Stimulated activated CD4-positive, alpha-beta T cell treated with anti-CD3 and anti-CD28 coated beads, Interleukin-15, amount 100 ng/mL, for 24 hours (primary cell): ENCODE measurements around the gene SLCO2B1.

Experiments
- DNase-seq: peaks from one replicate; pipeline ENCODE4 v3.0.0-alpha.2; 2020

Gene SLCO2B1

DNA sequence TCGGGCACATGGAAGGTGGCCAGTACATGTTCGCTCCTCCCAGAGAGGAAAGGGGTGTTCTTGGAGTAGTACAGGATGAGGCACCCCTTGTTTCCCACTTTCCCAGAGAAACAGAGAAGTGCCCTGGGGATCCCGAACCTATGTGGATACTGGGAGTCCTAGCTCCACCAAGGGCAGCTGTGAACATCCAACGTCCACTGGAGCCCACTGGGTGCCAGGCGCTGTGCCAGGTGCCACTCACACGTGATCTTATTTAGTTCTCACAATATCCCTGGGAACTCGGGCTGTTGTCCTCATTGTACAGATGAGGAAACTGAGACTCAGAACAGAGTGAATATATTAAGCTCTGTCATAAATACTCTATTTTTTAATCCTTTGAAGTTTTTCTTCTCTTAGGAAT is 12.0 kb downstream of the SLCO2B1 start:
- no peak for DNase-seq

DNA sequence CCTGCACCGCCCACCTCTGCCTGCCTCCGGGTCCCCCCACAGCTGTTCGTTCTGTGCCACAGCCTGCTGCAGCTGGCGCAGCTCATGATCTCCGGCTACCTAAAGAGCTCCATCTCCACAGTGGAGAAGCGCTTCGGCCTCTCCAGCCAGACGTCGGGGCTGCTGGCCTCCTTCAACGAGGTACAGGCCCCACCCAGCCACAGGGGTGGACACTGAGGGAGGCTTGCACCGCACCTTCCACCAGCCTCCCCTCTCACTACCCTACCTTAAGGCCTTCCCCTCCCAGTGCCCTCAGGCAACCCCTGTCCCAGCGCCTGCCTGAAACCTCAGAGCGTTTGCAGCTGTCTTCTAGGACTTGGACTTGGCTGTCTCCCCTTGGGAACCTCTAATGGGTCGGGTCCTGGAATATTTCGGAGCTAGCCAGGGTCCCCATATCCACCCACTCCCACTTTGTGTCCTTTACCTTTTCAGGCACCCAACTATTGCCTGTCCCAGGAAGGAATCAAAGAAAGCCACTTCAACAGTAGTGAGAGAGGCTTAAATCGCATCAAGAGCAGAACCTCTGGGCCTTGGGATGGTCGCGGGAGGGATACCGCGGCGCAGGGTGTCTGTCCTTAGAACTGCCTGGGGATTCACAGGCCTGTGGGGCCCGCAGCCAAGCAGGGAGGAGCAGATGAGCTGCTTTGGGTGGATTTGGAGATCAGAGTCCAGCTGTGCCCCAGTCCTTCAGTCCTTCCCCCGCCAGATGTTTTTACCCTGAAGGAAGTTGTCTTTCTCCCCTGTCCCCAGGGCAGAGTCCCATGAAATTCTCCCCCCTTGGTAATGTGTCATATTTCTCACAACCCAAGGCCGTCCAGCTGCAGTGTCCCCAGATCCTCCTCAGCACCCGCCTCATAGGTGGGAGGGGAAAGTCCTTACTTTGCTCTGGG is 13.3 kb downstream of the SLCO2B1 start:
- no peak for DNase-seq

- no peak for DNase-seq
Observed at GRCh38 chr11:75165721-75166120, 14.8 kb downstream of the SLCO2B1 start.

DNA sequence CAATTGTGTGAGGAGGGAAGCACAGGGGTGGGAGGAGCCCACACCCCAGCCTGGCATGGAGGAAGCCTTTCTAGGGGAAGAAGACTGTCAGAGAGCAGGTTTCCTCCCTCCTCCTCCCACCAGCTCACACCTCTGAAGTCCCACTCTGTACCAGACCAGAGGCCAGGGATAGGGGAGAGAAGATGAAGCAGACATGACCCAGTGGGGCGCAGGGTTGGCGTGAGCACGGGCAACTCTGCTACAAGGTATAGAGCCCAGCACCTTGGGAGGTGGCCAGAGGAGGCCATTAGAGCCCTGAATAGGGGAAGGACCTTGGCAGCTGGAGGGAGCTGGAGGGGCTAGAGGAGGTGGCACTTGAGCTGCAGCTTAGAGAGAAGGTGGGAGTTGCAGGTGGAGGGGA is 15.9 kb downstream of the SLCO2B1 start:
- no peak for DNase-seq

- no peak for DNase-seq
Observed at GRCh38 chr11:75167617-75168016, 16.7 kb downstream of the SLCO2B1 start.

- no peak for DNase-seq
Observed at GRCh38 chr11:75169101-75169885, 18.4 kb downstream of the SLCO2B1 start.

DNA sequence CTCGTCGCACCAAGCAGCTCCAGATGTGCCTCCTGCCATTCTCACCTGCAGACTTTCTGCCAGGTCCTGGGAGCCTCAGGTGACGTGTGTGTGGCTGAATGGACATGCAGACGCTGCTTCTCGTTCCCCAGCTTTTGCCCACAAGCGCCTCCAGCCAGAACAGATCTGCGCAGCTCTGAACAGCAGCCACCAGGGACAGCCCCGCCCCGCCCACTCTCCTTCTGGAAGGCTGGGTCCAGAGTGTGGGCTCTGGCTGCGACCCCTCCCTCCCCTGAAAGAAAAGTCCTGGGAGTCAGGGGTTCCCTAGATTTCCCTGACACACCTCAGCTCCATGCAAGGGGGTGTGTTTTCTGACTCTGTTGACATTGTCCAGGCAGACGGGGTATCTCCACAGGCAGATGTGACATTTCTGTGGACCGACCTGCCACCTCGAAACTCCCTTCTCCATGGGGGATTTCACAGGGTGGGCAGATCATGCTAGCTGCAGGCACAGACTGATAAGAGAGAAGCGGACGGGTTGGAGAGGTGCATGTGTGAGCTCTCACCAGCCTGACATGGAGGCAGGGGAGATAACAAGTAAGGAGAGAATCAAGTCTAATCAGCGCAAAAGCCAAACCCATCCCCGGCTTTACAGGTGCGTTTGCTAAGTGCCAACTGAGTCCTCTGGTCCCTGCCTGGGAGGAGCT is 19.8 kb downstream of the SLCO2B1 start:
- DNase-seq: no peak

DNA sequence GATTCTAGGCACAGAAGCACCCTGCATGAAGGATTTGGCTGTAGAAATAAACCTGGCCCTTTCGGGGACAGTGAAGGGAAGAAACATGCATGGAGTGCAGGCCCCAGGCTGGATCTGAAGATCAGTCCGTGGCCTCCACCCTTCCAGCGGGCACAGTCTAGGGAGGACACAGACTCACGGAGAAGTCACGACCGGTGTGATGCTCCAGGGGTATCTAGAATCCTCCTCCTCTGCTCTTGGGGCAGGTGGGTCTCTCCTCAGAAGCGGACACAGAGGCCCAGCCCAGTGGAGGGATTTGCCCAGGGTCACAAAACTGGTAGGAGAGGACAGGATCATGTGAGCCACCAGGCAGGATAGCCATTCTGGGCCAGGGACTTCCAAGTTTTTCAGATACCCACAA is 22.4 kb downstream of the SLCO2B1 start:
- no peak for DNase-seq

- peak; percentile 16 for DNase-seq
Observed at GRCh38 chr11:75174781-75175370, 24.0 kb downstream of the SLCO2B1 start.

GRCh38 chr11:75182664-75183063 is 31.8 kb downstream of the SLCO2B1 start:
- DNase-seq: no peak

DNA sequence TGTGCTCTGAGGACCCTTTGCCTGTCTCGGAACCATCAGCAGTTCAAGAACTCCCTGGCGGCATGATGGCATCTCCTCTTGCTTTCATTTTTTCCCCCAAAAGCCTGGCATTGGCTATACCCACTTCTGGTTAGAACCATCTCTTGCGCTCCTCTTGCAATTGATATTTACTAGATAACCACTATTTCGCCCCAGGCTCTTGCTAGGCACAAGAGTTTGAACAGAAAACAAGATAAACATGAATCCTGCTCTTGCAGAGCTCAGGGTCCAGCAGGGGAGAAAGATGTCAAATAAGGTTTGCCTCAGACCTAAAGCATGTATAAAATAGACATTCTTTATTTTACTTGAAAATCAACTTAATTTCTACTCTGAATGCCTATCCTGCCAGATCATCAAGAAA is 33.1 kb downstream of the SLCO2B1 start:
- no peak for DNase-seq

DNA sequence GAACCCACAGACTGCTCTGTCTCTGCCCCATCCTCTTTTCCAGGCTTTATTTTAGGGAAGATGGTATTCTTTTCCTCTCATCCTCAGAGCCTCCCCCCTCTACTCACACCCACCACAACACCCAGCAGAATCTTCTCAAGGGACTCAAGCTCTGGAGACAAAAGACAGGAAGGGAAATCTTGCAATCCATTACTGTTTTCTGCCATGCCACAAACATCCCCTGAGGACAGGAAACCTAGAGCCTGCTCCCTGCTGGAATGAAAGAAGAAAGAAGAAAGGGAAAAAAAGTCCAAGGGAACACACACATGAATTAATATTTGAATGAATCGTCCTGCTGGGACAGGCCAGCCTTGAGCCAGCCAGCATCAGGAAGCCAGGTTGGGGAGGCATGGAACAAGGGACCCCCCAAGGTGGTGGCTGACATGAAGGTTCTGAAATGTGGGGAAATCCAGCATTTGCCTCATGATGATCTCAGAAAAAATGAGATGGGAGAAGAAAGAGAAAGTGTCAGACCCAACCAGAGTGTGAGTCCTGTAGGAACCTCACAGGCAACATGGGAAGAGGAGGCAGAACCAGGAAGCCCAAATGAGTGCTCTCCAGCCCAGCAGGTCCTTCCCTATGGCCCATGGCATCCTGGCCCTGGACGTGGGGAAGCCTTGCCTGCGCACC is 34.0 kb downstream of the SLCO2B1 start:
- no peak for DNase-seq

DNA sequence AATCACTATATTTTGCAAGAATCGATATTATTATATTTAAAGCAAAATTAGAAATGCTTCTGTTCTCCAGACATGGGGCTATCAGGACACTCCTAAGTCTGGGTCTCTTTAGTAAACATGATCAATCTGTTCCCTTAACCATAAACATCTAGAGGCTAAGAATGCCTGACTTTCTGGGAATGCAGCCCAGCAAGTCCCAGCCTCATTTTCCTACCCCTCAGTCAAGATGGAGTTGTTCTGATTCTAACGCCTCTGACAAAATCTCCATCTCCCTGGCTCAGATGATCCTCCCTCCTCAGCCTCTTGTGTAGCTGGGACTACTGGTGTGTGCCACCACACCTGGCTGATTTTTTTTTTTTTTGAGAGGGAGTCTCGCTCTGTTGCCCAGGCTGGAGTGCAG is 35.0 kb downstream of the SLCO2B1 start:
- no peak for DNase-seq

DNA sequence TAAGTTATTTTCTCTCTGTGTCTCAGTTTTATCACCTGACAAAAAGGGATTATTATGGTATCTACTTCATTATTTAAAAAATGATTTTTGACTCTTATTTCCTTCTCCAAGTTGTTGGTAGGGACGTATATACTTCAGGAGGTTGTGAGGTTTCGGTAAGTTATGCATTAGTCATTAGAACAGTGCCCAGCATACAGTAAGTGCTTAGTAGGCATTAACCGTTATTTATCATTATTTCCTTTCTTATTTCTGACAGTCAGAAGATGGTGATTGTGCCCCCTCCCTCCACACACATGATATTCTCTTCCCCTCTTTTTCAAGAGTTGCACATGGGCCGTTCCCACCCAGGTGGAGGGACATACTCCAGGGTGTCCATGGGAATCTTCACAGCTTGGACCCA is 36.1 kb downstream of the SLCO2B1 start:
- DNase-seq: no peak

DNA sequence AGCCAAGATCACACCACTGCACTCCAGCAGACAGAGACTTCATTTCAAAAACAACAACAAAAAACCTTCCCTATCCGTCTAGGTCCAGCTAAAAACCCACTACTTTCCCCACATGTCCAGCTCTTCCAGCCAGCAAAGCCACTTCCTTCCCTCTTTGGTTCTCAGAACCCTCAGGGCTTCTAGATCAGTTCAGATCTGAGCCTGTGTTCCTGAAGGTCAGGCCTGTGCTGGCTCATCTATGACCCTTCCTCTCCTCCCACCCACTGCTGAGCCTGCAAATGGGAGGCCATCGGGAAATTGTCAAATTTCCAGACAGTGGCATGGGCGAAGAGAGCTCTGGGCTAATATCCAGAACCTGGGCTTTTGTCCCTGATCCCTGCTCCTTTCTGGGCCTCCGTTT is 37.8 kb downstream of the SLCO2B1 start:
- DNase-seq: no peak

- DNase-seq: no peak
Observed at GRCh38 chr11:75189108-75189507, 38.2 kb downstream of the SLCO2B1 start.

DNA sequence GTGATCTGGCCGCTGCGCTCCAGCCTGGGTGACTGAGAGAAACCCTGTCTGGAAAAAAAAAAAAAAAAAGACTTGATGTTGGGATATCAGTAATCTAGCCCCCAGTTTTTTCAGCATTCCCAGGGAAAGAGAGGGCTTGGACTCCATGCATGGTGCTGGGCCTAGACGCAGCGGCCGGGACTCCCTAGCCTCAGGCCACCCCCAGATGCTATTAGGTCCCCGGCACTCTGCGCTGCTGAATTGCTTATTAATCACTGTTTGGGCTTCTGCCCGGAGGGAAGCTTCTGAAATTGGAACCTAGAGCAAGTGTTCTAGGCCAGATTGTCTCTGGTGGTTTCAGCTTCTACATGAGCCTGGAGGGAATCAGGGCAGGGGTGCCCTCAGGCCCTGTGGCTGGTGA is 39.0 kb downstream of the SLCO2B1 start:
- no peak for DNase-seq

DNA sequence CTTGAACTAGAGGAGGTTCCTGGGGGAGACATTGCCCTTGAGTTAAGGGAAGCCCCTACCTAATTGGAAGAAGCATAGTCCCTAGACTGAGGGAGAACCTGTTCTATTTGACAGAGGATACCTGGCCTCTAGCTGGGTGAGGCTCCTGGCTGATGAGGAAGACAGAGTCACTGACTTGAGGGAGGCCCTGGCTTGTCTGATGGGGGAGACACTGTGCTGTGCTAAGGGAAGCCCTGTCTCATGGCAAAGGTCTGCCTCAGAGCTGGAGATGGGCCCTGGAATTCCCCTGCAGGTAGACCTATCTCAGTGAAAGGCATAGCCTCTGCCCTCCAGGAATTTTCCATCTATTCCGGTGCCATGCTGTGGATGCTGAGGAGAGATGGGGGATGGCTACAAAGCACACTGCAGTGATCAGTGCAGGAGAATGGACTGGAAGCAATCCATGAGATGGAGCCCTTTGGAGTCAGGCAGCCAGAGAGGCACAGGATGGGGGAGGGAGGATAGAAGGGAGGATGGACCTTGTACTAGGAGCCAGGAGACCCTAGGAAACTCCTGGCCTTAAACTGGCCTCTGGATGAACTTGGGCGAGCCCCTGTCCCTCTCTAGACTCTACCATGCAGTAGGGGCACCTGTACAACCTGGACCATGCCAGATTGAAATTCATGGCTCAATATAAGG is 39.9 kb downstream of the SLCO2B1 start:
- no peak for DNase-seq

DNA sequence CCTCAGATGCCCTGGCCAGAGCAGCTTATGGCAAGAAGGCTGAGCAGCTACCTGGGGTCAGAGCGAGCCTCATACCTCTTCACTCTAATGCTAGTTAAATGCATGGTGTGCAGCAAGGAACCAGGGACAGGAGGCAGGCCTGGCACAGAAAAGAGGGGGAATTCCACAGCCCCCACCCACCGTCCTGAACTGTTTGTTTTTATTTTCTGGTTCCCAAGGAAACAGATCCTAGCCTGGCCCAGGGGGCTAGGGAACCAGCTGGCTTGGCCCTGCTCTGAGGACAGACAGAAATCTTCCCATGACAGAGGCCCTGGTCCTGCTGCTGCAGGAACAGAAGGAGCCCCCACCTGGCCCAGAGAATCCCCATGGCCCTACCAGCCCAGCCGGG is 40.4 kb downstream of the SLCO2B1 start:
- no peak for DNase-seq

DNA sequence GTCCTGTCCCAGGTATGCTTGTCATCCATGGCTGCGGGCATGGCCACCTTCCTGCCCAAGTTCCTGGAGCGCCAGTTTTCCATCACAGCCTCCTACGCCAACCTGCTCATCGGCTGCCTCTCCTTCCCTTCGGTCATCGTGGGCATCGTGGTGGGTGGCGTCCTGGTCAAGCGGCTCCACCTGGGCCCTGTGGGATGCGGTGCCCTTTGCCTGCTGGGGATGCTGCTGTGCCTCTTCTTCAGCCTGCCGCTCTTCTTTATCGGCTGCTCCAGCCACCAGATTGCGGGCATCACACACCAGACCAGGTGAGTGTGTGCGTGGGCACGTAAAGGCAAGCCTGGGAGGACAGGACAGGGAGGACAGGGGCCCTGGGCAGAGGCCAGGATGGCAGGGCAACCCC is 42.4 kb downstream of the SLCO2B1 start:
- DNase-seq: no peak

- no peak for DNase-seq
Observed at GRCh38 chr11:75193711-75194110, 42.8 kb downstream of the SLCO2B1 start.

GRCh38 chr11:75194147-75194546 is 43.2 kb downstream of the SLCO2B1 start:
- DNase-seq: no peak
